Adrenal gland (tissue), 12 donors: ENCODE data around the gene VGLL3. TPM values are rescaled to one million over a fixed set of nuclear protein-coding genes. Genes with fewer than 3 reads are reported as not detected.

ENCODE experiments used
- DNase-seq, 7 donors: peaks; one replicate each; pipeline ENCODE4 v3.0.0-alpha.2; 2019 to 2020
- H3K27ac ChIP-seq, 5 donors: fragments of 200-600 bp; sonication (generic) in 4 of 5; 1 replicate in 3 of 5; 2 replicates in 2 of 5; pipeline versions ENCODE4 v1.5.1 to v1.8.0; 2016 to 2020; ENCODE audit warnings: mild to moderate bottlenecking in 1 of 5
- H3K27me3 ChIP-seq: fragments of 200-600 bp; 2 replicates; pipeline ENCODE4 v1.8.0; 2021
- H3K36me3 ChIP-seq, 2 donors: fragments of 200-600 bp; replicated peaks in 1 of 2; 1 replicate in 1 of 2; 2 replicates in 1 of 2; pipeline versions ENCODE4 v1.5.1 to v1.8.0; 2018 to 2022
- H3K4me1 ChIP-seq, 2 donors: fragments of 200-600 bp; replicated peaks in 1 of 2; 1 replicate in 1 of 2; 2 replicates in 1 of 2; pipeline versions ENCODE4 v1.5.1 to v1.8.0; 2018 to 2021
- H3K4me3 ChIP-seq, 4 donors: fragments of 200-600 bp; sonication (generic) in 3 of 4; one replicate each; pipeline ENCODE4 v1.5.1; 2016 to 2018
- H3K9me3 ChIP-seq, 3 donors: fragments of 200-600 bp; sonication (generic) in 1 of 3; replicated peaks in 1 of 3; 1 replicate in 2 of 3; 2 replicates in 1 of 3; pipeline versions ENCODE4 v1.5.1 to v1.8.0; 2016 to 2021
- POLR2A ChIP-seq, 2 donors: fragments of 450-650 bp; IDR thresholded peaks; one replicate each; pipeline ENCODE4 v1.6.1; 2017; ENCODE audit warnings: antibody characterized with exemption in 2 of 2, mild to moderate bottlenecking in 2 of 2, moderate library complexity in 1 of 2
- WGBS, 4 donors: extraction: QIAGEN DNeasy Blood & Tissue Kit in 2 of 4; methylation state at CpG; one replicate each; pipeline versions ENCODE4 v1.1.5 to v1.1.7; 2013 to 2017; 5-methylcytosine and 5-hydroxymethylcytosine counted together
- intact Hi-C, 2 donors: fragments of 100-400 bp; cut with DNase I; formaldehyde crosslinking; loops; one replicate each; pipeline versions ENCODE4 v1.14.1 to v1.15.0; 2022 to 2023
- polyA plus RNA-seq, 3 donors: library from polyadenylated mRNA; stranded (reverse); fragments of 200-250 nt in 2 of 3; fragments of 350-450 nt in 1 of 3; fragmentation: Illumina TruSeq in 1 of 3; extraction: RNeasy Lipid Tissue Mini Kit (QIAGEN cat#74804) in 1 of 3; gene quantifications; one replicate each; pipeline ENCODE4 v1.2.3, GENCODE V29; 2013 to 2014
- total RNA-seq, 9 donors: library from RNA; depleted of rRNA in 4 of 9; stranded (reverse); fragments of >200 nt in 4 of 9; fragments of 120-200 nt in 1 of 9; fragmentation: NEBNext Ultra II Directional in 1 of 9; extraction: Animal tissue kit (Norgen Biotek cat#: 25700) in 1 of 9; gene quantifications; one replicate each; pipeline versions ENCODE4 v1.1.0 to v1.2.4, GENCODE V29; 2013 to 2023
- TF ChIP-seq, protein P1 (sequence below), 6 experiments: fragments of 450-650 bp in 4 of 6; fragments of 200-600 bp in 2 of 6; sonication (generic) in 1 of 6; IDR thresholded peaks; 1 replicate in 5 of 6; 2 replicates in 1 of 6; pipeline versions ENCODE4 v1.5.1 to v1.8.0; 2016 to 2021; ENCODE audit warnings: antibody characterized with exemption in 6 of 6, mild to moderate bottlenecking in 2 of 6, moderate library complexity in 1 of 6
- donor health status: healthy with polysubstance abuse.
- donor health status: Bipolar disorder and iron deficiency.
- donor health status: DM: yes; HTN: yes; CAD: no.
- donor health status: DM: no; HTN: no; CAD: no.
- donor health status: DM: no; HTN: no; CAD: no.
- donor health status: DM: yes; HTN: yes; CAD: no.

The VGLL3 gene
- total and polyA plus RNA-seq, 12 donors, result 1.3 to 20.5 (median 3.9) TPM

DNA sequence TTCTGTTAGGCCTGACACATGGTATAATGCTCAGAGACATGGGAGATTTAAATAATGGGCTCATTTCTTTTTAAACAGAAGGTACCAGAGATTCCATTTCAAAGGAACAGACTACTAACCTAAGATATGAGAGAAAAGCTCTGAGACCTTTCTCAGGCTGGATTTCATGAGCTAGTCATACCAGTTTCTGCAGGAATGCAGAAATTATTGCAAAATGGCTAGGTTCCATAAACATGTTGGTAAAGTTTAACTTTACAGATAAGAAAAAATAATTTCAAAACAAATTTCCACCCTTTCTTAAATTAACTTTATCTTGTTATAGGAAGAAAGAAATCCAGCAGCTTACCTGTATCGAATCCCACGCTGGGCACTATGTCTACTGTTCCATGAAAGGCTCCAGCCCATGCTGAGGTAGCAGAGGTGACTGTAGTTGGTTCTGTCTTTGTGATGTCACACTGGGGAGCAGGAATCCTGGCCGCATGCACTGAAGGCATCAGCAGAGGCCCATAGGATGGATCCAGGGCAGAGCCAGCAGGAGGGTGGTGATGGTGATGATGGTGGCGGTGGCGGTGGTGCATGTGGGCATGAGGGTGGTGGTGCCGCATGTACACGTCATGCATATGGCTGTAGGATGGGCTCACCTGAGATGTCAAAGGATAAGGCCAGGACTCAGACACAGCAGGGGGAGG lies 22.6 kb downstream of the VGLL3 start:
- TF ChIP-seq, protein P1, sequence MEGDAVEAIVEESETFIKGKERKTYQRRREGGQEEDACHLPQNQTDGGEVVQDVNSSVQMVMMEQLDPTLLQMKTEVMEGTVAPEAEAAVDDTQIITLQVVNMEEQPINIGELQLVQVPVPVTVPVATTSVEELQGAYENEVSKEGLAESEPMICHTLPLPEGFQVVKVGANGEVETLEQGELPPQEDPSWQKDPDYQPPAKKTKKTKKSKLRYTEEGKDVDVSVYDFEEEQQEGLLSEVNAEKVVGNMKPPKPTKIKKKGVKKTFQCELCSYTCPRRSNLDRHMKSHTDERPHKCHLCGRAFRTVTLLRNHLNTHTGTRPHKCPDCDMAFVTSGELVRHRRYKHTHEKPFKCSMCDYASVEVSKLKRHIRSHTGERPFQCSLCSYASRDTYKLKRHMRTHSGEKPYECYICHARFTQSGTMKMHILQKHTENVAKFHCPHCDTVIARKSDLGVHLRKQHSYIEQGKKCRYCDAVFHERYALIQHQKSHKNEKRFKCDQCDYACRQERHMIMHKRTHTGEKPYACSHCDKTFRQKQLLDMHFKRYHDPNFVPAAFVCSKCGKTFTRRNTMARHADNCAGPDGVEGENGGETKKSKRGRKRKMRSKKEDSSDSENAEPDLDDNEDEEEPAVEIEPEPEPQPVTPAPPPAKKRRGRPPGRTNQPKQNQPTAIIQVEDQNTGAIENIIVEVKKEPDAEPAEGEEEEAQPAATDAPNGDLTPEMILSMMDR (IDR thresholded peaks at IDR 0.05), result no peak
- no peak for TF ChIP-seq POLR2A (IDR thresholded peaks at IDR 0.05)
- intact Hi-C loops, result no loop called here
- 90 to 96% (median 92%) methylated on average over 7 of the region's 7 CpGs for WGBS, 4 donors

DNA sequence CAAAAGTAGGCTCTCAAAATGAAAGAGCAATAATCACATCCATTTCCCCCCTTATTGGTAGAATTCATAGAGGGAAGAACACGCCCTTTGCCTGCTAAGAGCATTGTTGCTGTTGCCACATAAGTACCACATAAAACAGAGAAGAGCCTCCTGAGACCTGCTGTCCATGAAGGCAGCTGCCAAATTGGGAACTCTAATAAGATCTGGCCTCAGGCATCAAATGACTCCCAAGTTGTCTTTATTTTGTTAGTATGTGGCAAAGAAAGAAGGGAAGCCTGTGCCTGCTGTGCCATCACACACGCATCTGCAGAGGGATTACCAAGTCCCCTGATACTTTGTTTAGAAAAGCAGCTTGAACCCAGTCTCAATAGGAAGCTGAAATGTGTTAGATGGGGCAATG lies 23.9 kb downstream of the VGLL3 start:
- 61 to 72% (median 65%) methylated on average over 2 of the region's 2 CpGs for WGBS, 4 donors
- TF ChIP-seq POLR2A (IDR thresholded peaks at IDR 0.05), result no peak
- TF ChIP-seq, protein P1 (IDR thresholded peaks at IDR 0.05), result no peak
- no peak overlapping the region for H3K27ac ChIP-seq
- no peaks in the 10 kb centered on the region for H3K27me3 ChIP-seq
- no peaks in the 10 kb centered on the region for H3K36me3 ChIP-seq
- H3K4me3 ChIP-seq, result no peak overlapping the region
- no peaks in the 10 kb centered on the region for H3K9me3 ChIP-seq
- intact Hi-C loops, result no loop called here
- no peak for DNase-seq
- no peaks in the 10 kb centered on the region for H3K4me1 ChIP-seq

More for the DNA sequence above, 22.6 kb downstream of the VGLL3 start:
- Histone ChIP-seq H3K9me3 (no peaks in the 10 kb centered on the region), H3K36me3 (no peaks in the 10 kb centered on the region), H3K4me1 (no peaks in the 10 kb centered on the region), H3K27ac (no peak overlapping the region), H3K27me3 (no peaks in the 10 kb centered on the region), H3K4me3 (no peak overlapping the region)
- no peak for DNase-seq

DNA sequence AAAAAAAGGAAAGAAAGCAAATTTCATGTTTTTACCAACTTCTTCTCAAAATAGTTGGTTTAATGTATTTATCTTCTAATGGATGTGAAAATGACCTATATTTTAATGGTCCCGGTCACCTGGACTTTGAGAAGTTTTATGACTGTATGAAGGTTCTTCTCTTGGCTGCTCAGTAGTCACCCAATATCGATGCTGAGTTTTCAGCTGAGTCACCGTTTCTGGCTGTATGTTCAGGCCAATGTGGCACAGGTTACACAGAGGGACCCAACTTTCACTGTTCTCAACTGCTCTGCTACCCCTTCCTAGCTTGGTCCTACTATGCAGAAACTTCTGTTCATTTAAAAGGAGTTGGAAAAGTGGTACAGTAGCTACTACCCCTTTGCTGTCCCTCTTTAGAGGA lies 25.8 kb downstream of the VGLL3 start:
- H3K27ac ChIP-seq, result no peak overlapping the region
- WGBS, 4 donors, result 81 to 99% (median 84%) methylated on average over 3 of the region's 3 CpGs
- no peak overlapping the region for H3K4me3 ChIP-seq
- no peaks in the 10 kb centered on the region for H3K27me3 ChIP-seq
- DNase-seq, result no peak
- no peaks in the 10 kb centered on the region for H3K9me3 ChIP-seq
- intact Hi-C loops, result no loop called here
- TF ChIP-seq, protein P1 (IDR thresholded peaks at IDR 0.05), result no peak
- no peak for TF ChIP-seq POLR2A (IDR thresholded peaks at IDR 0.05)
- no peaks in the 10 kb centered on the region for H3K4me1 ChIP-seq
- H3K36me3 ChIP-seq, result no peaks in the 10 kb centered on the region

DNA sequence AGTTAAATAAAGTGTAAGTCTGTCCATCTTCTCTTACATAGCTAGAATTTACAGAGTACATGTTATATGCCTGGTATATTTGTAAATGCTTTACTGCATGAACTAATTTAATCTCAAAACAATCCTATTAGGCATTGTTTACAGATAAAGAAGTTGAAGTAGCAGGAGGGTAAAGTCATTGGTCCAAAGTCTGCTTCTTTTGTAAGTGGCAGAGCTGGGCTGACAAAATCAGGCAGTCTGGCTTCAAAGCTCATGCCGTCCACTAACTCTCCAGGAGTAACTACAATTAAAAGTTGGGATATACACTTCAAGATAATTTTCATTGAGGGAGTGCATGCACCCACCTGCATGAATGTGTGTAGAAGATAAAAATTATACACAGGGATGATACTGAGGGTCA lies 27.3 kb downstream of the VGLL3 start:
- intact Hi-C loops, result no loop called here
- no peaks in the 10 kb centered on the region for H3K36me3 ChIP-seq
- no peaks in the 10 kb centered on the region for H3K27me3 ChIP-seq
- 74 to 95% (median 93%) methylated on average over 1 of the region's 1 CpG for WGBS, 4 donors
- H3K4me3 ChIP-seq, result no peak overlapping the region
- H3K9me3 ChIP-seq, result no peaks in the 10 kb centered on the region
- no peak for DNase-seq
- no peaks in the 10 kb centered on the region for H3K4me1 ChIP-seq
- no peak overlapping the region for H3K27ac ChIP-seq
- no peak for TF ChIP-seq POLR2A (IDR thresholded peaks at IDR 0.05)
- TF ChIP-seq, protein P1 (IDR thresholded peaks at IDR 0.05), result no peak
